OCI-LY3 (cell line): Measurements from ENCODE around the gene SLC35B2.

Source experiments
- H2AFZ ChIP-seq: fragments of 200-600, 300-600 bp; shearing (Covaris generic); 2 replicates; pipeline ENCODE4 v1.6.0; 2014; ENCODE audit warnings: antibody characterized with exemption, low read depth, low read length
- H3K27ac ChIP-seq: fragments of 200-600, 300-600 bp; sonication (generic); 2 replicates; pipeline ENCODE4 v1.5.1; 2014; ENCODE audit warnings: mild to moderate bottlenecking, low read length, moderate library complexity, mixed read lengths
- H3K27me3 ChIP-seq: fragments of 200-600, 300-600 bp; sonication (generic); 2 replicates; pipeline ENCODE4 v1.6.1; 2014; ENCODE audit warnings: low read depth, low read length, mixed read lengths
- H3K36me3 ChIP-seq: fragments of 200-600, 300-600 bp; sonication (generic); replicated peaks from 2 replicates; pipeline ENCODE3; 2014; ENCODE audit warnings: low read depth, low read length, mixed read lengths
- H3K4me1 ChIP-seq: fragments of 300-600, 200-600 bp; sonication (generic); 2 replicates; pipeline ENCODE4 v1.6.1; 2014; ENCODE audit warnings: low read length, mixed read lengths
- H3K4me2 ChIP-seq: fragments of 200-600, 300-600 bp; sonication (generic); 2 replicates; pipeline ENCODE4 v1.6.1; 2014; ENCODE audit warnings: low read length, mixed read lengths
- H3K4me3 ChIP-seq: fragments of 300-600, 200-600 bp; sonication (generic); 2 replicates; pipeline ENCODE4 v1.5.1; 2014; ENCODE audit warnings: antibody characterized with exemption, mild to moderate bottlenecking, low read length, moderate library complexity
- H3K79me2 ChIP-seq: fragments of 300-600, 200-600 bp; shearing (Covaris generic); 2 replicates; pipeline ENCODE4 v1.6.1; 2014; ENCODE audit warnings: mild to moderate bottlenecking, low read length, mixed read lengths
- H3K9ac ChIP-seq: fragments of 300-600, 200-600 bp; shearing (Covaris generic); 2 replicates; pipeline ENCODE4 v1.6.0; 2014; ENCODE audit warnings: mild to moderate bottlenecking, low read length, moderate library complexity
- H3K9me3 ChIP-seq: fragments of 200-600, 300-600 bp; shearing (Covaris generic); 2 replicates; pipeline ENCODE4 v1.6.1; 2014; ENCODE audit warnings: low read length, mixed read lengths; ENCODE audit not compliant: insufficient read depth
- H4K20me1 ChIP-seq: fragments of 200-600, 300-600 bp; sonication (generic); 2 replicates; pipeline ENCODE4 v1.6.1; 2016; ENCODE audit warnings: low read length, mixed read lengths; ENCODE audit not compliant: insufficient read depth
- CTCF ChIP-seq: fragments of 200-600, 300-600 bp; sonication (generic); IDR thresholded peaks from 2 replicates; pipeline ENCODE4 v1.5.1; 2014; ENCODE audit warnings: antibody characterized with exemption, low read length, low read depth
- EZH2phosphoT487 ChIP-seq: fragments of 200-600 bp; shearing (Covaris generic); IDR thresholded peaks from 2 replicates; pipeline ENCODE4 v1.6.1; 2018; ENCODE audit warnings: antibody characterized with exemption, mixed run types, low read depth

Gene SLC35B2

GRCh38 chr6:44255871-44256774 is 1.2 kb downstream of the SLC35B2 start:
- Histone ChIP-seq H3K27me3 (no peaks in the 10 kb centered on the region), H3K9ac (peak overlapping the region; percentile 99), H3K9me3 (no peaks in the 10 kb centered on the region), H3K79me2 (peaks cover 59% of the 10 kb centered on the region), H4K20me1 (peaks cover 44% of the 10 kb centered on the region), H3K36me3 (peaks cover 68% of the 10 kb centered on the region), H3K27ac (peak overlapping the region; percentile 94), H3K4me1 (peaks cover 49% of the 10 kb centered on the region), H2AFZ (no peak overlapping the region), H3K4me3 (peak overlapping the region; percentile 84), H3K4me2 (peak overlapping the region; percentile 99)
- TF ChIP-seq CTCF (no peak), EZH2phosphoT487 (no peak)

GRCh38 chr6:44255105-44255808 is 2.1 kb downstream of the SLC35B2 start:
- Histone ChIP-seq H3K4me3 (peak overlapping the region; percentile 84), H3K4me1 (peaks cover 41% of the 10 kb centered on the region), H3K4me2 (peak overlapping the region; percentile 99)

GRCh38 chr6:44254191-44255104 is 2.9 kb downstream of the SLC35B2 start:
- Histone ChIP-seq H3K4me3 (no peak overlapping the region), H2AFZ (no peak overlapping the region), H3K9ac (no peak overlapping the region), H3K36me3 (peaks cover 69% of the 10 kb centered on the region), H3K27ac (peak overlapping the region; percentile 94; the same call in 1 of the 2 replicates), H3K9me3 (no peaks in the 10 kb centered on the region), H3K27me3 (no peaks in the 10 kb centered on the region), H3K79me2 (peaks cover 59% of the 10 kb centered on the region), H3K4me1 (peaks cover 37% of the 10 kb centered on the region), H3K4me2 (0 out of 2 replicates have a peak overlapping the region, but pooled peaks have one; percentile 99), H4K20me1 (peaks cover 54% of the 10 kb centered on the region)
- no peak for TF ChIP-seq EZH2phosphoT487
- no peak for TF ChIP-seq CTCF

More at GRCh38 chr6:44255105-44255808, 2.1 kb downstream of the SLC35B2 start:
- peak overlapping the region; percentile 99; the same call in 1 of the 2 replicates for H3K9ac ChIP-seq
- no peak overlapping the region for H2AFZ ChIP-seq
- H4K20me1 ChIP-seq, result peaks cover 47% of the 10 kb centered on the region
- peaks cover 70% of the 10 kb centered on the region for H3K36me3 ChIP-seq
- peaks cover 59% of the 10 kb centered on the region for H3K79me2 ChIP-seq
- H3K9me3 ChIP-seq, result no peaks in the 10 kb centered on the region
- H3K27me3 ChIP-seq, result no peaks in the 10 kb centered on the region
- TF ChIP-seq EZH2phosphoT487, result no peak
- TF ChIP-seq CTCF, result no peak
- peak overlapping the region; percentile 94 for H3K27ac ChIP-seq
